Smooth muscle cell (in vitro differentiated cells): ENCODE results near the gene SP6. TPM values are rescaled to one million over a fixed set of nuclear protein-coding genes. Genes with fewer than 3 reads are reported as not detected.
A peak's percentile ranks its signal among the peaks of the same experiment; 100 is the strongest.

ENCODE experiments used
- DNase-seq: peaks from one replicate; lab custom pipeline; 2025; ENCODE audit not compliant: unreplicated experiment; lab: John Stamatoyannopoulos, UW
- H2AFZ ChIP-seq: fragments of 200-600 bp; sonication (generic); 2 replicates; pipeline ENCODE4 v1.6.0; 2016; ENCODE audit warnings: antibody characterized with exemption, low read depth, mild to moderate bottlenecking
- H3F3A ChIP-seq: fragments of 200-600 bp; sonication (generic); 2 replicates; pipeline ENCODE4 v1.6.0; 2017; ENCODE audit warnings: antibody characterized with exemption, low read depth
- H3K27ac ChIP-seq: fragments of 200-600 bp; sonication (generic); 2 replicates; pipeline ENCODE4 v1.5.1; 2016; ENCODE audit warnings: low read depth, mild to moderate bottlenecking
- H3K27me3 ChIP-seq: fragments of 200-600 bp; sonication (generic); 2 replicates; pipeline ENCODE4 v1.6.1; 2016; ENCODE audit warnings: low read depth, mild to moderate bottlenecking
- H3K36me3 ChIP-seq: fragments of 200-600 bp; sonication (generic); 2 replicates; pipeline ENCODE4 v1.5.1; 2016; ENCODE audit warnings: low read depth
- H3K4me1 ChIP-seq: fragments of 200-600 bp; sonication (generic); 2 replicates; pipeline ENCODE4 v1.5.1; 2016; ENCODE audit warnings: low read depth
- H3K4me2 ChIP-seq: fragments of 200-600 bp; sonication (generic); 2 replicates; pipeline ENCODE4 v1.6.0; 2016; ENCODE audit warnings: mild to moderate bottlenecking
- H3K4me3 ChIP-seq: fragments of 200-600 bp; sonication (generic); 2 replicates; pipeline ENCODE4 v1.5.1; 2016; ENCODE audit warnings: mild to moderate bottlenecking
- H3K79me2 ChIP-seq: fragments of 200-600 bp; sonication (generic); 2 replicates; pipeline ENCODE4 v1.6.0; 2016; ENCODE audit warnings: low read depth, mild to moderate bottlenecking
- H3K9ac ChIP-seq: fragments of 200-600 bp; sonication (generic); 2 replicates; pipeline ENCODE4 v1.6.0; 2016; ENCODE audit warnings: low read depth
- H3K9me3 ChIP-seq: fragments of 200-600 bp; sonication (generic); replicated peaks from 2 replicates; pipeline ENCODE4 v1.5.1; 2016; ENCODE audit warnings: low read depth
- H4K20me1 ChIP-seq: fragments of 200-600 bp; sonication (generic); 2 replicates; pipeline ENCODE4 v1.6.0; 2016; ENCODE audit warnings: low read depth
- WGBS: methylation state at CpG from one replicate; pipeline ENCODE4 v1.1.7; 2016; ENCODE audit warnings: low lambda C conversion rate; 5-methylcytosine and 5-hydroxymethylcytosine counted together
- polyA plus RNA-seq: library from polyadenylated mRNA; unstranded; fragments of >200 nt; fragmentation: Nextera tagmentation; extraction: Ambion mirVana; gene quantifications from 2 replicates; pipeline ENCODE4 v1.2.1, GENCODE V29; 2016
- total RNA-seq: library from RNA; depleted of rRNA; stranded (reverse); fragments of >200 nt; gene quantifications from 2 replicates; pipeline ENCODE4 v1.2.3, GENCODE V29; 2014
- TF ChIP-seq, protein P1 (sequence below): fragments of 200-600 bp; sonication (generic); IDR thresholded peaks from 2 replicates; pipeline ENCODE4 v1.5.1; 2017; ENCODE audit warnings: borderline replicate concordance, mild to moderate bottlenecking, antibody characterized with exemption; ENCODE audit not compliant: insufficient read depth, poor library complexity, severe bottlenecking

SP6 gene
- total and polyA plus RNA-seq, 2 experiments from 2014 or later, result 9.3 to 10.7 TPM

DNA sequence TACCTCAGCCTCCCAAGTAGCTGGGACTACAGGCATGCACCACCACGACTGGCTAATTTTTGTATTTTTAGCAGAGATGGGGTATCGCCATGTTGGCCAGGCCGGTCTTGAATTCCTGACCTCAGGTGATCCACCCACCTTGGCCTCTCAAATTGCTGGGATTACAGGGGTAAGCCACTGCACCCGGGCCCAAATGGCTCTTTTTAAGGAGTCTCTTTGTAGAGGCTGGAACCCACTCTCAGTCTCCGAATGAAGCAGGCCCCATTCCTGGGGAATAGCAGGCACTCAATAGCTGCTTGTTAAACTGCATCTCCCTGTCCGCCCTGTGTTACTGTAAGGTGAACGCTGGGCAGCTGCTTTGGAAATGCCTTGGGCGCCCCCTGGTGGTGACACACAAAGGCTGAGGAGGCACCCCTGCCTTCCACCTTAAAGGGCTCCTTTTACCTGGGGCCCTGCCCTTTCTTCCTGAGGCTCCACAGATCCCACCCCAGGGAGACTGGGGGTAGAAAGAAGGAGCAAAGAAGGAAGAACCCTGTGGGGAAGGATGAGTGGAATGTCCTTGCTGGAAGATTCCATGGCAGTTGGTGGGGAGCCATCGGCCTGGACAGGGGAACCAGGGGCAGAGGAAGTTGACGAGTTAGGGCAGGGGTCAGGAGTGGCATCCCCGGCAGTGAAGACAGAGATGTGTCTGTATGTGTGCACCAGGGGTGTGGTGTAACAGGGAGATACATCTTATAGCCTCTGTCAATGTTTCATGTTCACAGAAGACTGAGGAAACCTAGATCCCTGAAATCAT, 39.0 kb upstream of the SP6 start:
- Histone ChIP-seq H3K4me2 (no peak overlapping the region), H3K36me3 (no peaks in the 10 kb centered on the region), H3K27ac (no peak overlapping the region), H4K20me1 (no peaks in the 10 kb centered on the region), H2AFZ (no peak overlapping the region), H3F3A (no peaks in the 10 kb centered on the region), H3K9ac (no peak overlapping the region), H3K4me3 (no peak overlapping the region), H3K27me3 (no peaks in the 10 kb centered on the region), H3K4me1 (peaks cover 9% of the 10 kb centered on the region), H3K79me2 (no peaks in the 10 kb centered on the region), H3K9me3 (no peaks in the 10 kb centered on the region)
- TF ChIP-seq, protein P1, sequence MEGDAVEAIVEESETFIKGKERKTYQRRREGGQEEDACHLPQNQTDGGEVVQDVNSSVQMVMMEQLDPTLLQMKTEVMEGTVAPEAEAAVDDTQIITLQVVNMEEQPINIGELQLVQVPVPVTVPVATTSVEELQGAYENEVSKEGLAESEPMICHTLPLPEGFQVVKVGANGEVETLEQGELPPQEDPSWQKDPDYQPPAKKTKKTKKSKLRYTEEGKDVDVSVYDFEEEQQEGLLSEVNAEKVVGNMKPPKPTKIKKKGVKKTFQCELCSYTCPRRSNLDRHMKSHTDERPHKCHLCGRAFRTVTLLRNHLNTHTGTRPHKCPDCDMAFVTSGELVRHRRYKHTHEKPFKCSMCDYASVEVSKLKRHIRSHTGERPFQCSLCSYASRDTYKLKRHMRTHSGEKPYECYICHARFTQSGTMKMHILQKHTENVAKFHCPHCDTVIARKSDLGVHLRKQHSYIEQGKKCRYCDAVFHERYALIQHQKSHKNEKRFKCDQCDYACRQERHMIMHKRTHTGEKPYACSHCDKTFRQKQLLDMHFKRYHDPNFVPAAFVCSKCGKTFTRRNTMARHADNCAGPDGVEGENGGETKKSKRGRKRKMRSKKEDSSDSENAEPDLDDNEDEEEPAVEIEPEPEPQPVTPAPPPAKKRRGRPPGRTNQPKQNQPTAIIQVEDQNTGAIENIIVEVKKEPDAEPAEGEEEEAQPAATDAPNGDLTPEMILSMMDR, result peak; percentile 96
- peak; percentile 50 for DNase-seq
- 50% methylated on average over 11 of the region's 11 CpGs for WGBS

DNA sequence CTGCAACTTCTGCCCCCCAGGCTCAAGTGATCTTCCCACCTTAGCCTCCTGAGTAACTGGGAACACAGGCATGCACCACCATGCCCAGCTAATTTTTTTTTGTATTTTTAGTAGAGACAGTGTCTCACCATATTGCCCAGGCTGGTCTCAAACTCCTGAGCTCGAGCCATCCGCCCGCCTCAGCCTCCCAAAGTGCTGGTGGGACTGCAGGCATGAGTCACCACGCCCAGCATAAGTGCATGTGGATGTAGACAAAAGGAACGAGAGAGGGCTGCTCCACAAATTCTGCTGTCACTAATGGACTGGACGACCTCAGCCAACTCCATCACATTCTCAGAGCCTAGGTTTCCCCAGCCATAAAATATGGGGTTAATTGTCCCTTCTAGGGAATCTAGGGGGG, 37.3 kb upstream of the SP6 start:
- 23% methylated on average over 6 of the region's 6 CpGs for WGBS

GRCh38 chr17:47884905-47885730, 34.2 kb upstream of the SP6 start:
- H3K36me3 ChIP-seq, result no peaks in the 10 kb centered on the region
- WGBS, result 58% methylated on average over 11 of the region's 11 CpGs
- H3K4me3 ChIP-seq, result no peak overlapping the region
- H3K79me2 ChIP-seq, result no peaks in the 10 kb centered on the region
- no peaks in the 10 kb centered on the region for H4K20me1 ChIP-seq
- peak overlapping the region; percentile 75 for H3K4me2 ChIP-seq
- peaks cover 4% of the 10 kb centered on the region for H3K4me1 ChIP-seq
- H3K27me3 ChIP-seq, result no peaks in the 10 kb centered on the region
- H3F3A ChIP-seq, result peaks cover 10% of the 10 kb centered on the region
- no peaks in the 10 kb centered on the region for H3K9me3 ChIP-seq
- TF ChIP-seq, protein P1, result no peak
- H2AFZ ChIP-seq, result no peak overlapping the region
- H3K9ac ChIP-seq, result no peak overlapping the region
- DNase-seq, result no peak
- no peak overlapping the region for H3K27ac ChIP-seq

More for the DNA sequence above, 37.3 kb upstream of the SP6 start:
- no peak overlapping the region for H2AFZ ChIP-seq
- no peaks in the 10 kb centered on the region for H3K36me3 ChIP-seq
- no peak overlapping the region for H3K9ac ChIP-seq
- H3K9me3 ChIP-seq, result no peaks in the 10 kb centered on the region
- H3K27me3 ChIP-seq, result no peaks in the 10 kb centered on the region
- no peaks in the 10 kb centered on the region for H3F3A ChIP-seq
- TF ChIP-seq, protein P1, result no peak
- no peaks in the 10 kb centered on the region for H3K79me2 ChIP-seq
- no peak for DNase-seq
- H4K20me1 ChIP-seq, result no peaks in the 10 kb centered on the region
- H3K4me2 ChIP-seq, result no peak overlapping the region
- H3K4me3 ChIP-seq, result no peak overlapping the region
- no peak overlapping the region for H3K27ac ChIP-seq
- H3K4me1 ChIP-seq, result peaks cover 4% of the 10 kb centered on the region
